HepG2 (cell line): ENCODE data around the gene PA2G4. TPM values are rescaled to one million over a fixed set of nuclear protein-coding genes. Genes with fewer than 3 reads are reported as not detected.
A peak's percentile ranks its signal among the peaks of the same experiment; 100 is the strongest.

Experiments used
- ASH2L ChIP-seq: fragments of 300-600, 200-600 bp; sonication (generic); IDR thresholded peaks from 2 replicates; pipeline ENCODE4 v1.7.0; 2017; ENCODE audit warnings: low read depth, mild to moderate bottlenecking, moderate library complexity, mixed read lengths, low read length; ENCODE audit not compliant: insufficient read length
- HMG20B ChIP-seq: conservative IDR thresholded peaks from 2 replicates; pipeline ENCODE4 v1.6.1; 2016; ENCODE audit warnings: missing genetic modification reagents, missing compliant biosample characterization
- HOXA9 ChIP-seq: sonication (generic); formaldehyde crosslinking; IDR thresholded peaks from 2 replicates; pipeline ENCODE4 v1.8.1; 2022; ENCODE audit warnings: missing genetic modification reagents, mild to moderate bottlenecking, moderate library complexity, borderline replicate concordance
- MXD4 ChIP-seq: IDR thresholded peaks from 2 replicates; pipeline ENCODE4 v1.6.1; 2016; ENCODE audit warnings: mild to moderate bottlenecking, missing biosample characterization, missing genetic modification reagents
- MZF1 ChIP-seq: sonication (generic); formaldehyde crosslinking; IDR thresholded peaks from 2 replicates; pipeline ENCODE4 v1.8.1; 2023; ENCODE audit warnings: mild to moderate bottlenecking, missing genetic modification reagents, borderline replicate concordance
- NFE2L2 ChIP-seq: fragments of 150-350 bp; IDR thresholded peaks from 2 replicates; pipeline ENCODE4 v1.6.1; 2014; ENCODE audit warnings: low read length
- NFIC ChIP-seq: IDR thresholded peaks from 2 replicates; pipeline ENCODE4 v1.6.1; 2012; ENCODE audit warnings: mild to moderate bottlenecking, low read length, inconsistent platforms
- NRL ChIP-seq: sonication (generic); formaldehyde crosslinking; IDR thresholded peaks from 2 replicates; pipeline ENCODE4 v1.5.0; 2020; ENCODE audit warnings: missing genetic modification reagents, mild to moderate bottlenecking, moderate library complexity, borderline replicate concordance
- SMAD3 ChIP-seq: sonication (generic); formaldehyde crosslinking; IDR thresholded peaks from 2 replicates; pipeline ENCODE4 v1.4.0; 2020; ENCODE audit warnings: missing genetic modification reagents
- TAF1 ChIP-seq: sonication (generic); formaldehyde crosslinking; IDR thresholded peaks from 2 replicates; pipeline ENCODE4 v1.4.0; 2020; ENCODE audit warnings: missing genetic modification reagents
- TEF ChIP-seq: sonication (generic); formaldehyde crosslinking; IDR thresholded peaks from 2 replicates; pipeline ENCODE4 v1.5.0; 2020; ENCODE audit warnings: missing genetic modification reagents
- TRAFD1 ChIP-seq: sonication (generic); formaldehyde crosslinking; IDR thresholded peaks from 2 replicates; pipeline ENCODE4 v1.5.1; 2020; ENCODE audit warnings: missing genetic modification reagents, mild to moderate bottlenecking, borderline replicate concordance
- XRCC5 ChIP-seq: fragments of 200-400 bp; formaldehyde crosslinking; optimal IDR thresholded peaks from 2 replicates; pipeline ENCODE3; 2017; ENCODE audit warnings: mild to moderate bottlenecking, low read length
- ZNF234 ChIP-seq: sonication (generic); formaldehyde crosslinking; conservative IDR thresholded peaks from 2 replicates; pipeline ENCODE4 v1.5.1; 2020; ENCODE audit warnings: mild to moderate bottlenecking, missing genetic modification reagents
- ZNF281 ChIP-seq: sonication (generic); formaldehyde crosslinking; IDR thresholded peaks from 2 replicates; pipeline ENCODE4 v1.4.0; 2020; ENCODE audit warnings: missing genetic modification reagents, borderline replicate concordance
- ZNF441 ChIP-seq: sonication (generic); formaldehyde crosslinking; IDR thresholded peaks from 2 replicates; pipeline ENCODE4 v1.7.0; 2021; ENCODE audit warnings: missing genetic modification reagents, borderline replicate concordance
- ZNF629 ChIP-seq: sonication (generic); formaldehyde crosslinking; conservative IDR thresholded peaks from 2 replicates; pipeline ENCODE4 v1.5.0; 2020; ENCODE audit warnings: missing genetic modification reagents
- ZNF639 ChIP-seq: conservative IDR thresholded peaks from 2 replicates; pipeline ENCODE4 v1.6.1; 2018; ENCODE audit warnings: missing genetic modification reagents
- ZNF770 ChIP-seq: sonication (generic); formaldehyde crosslinking; IDR thresholded peaks from 2 replicates; pipeline ENCODE4 v1.5.0; 2020; ENCODE audit warnings: mild to moderate bottlenecking, missing genetic modification reagents
- ZSCAN29 ChIP-seq: sonication (generic); formaldehyde crosslinking; conservative IDR thresholded peaks from 2 replicates; pipeline ENCODE4 v1.4.0; 2020; ENCODE audit warnings: mild to moderate bottlenecking, missing genetic modification reagents
- polyA plus RNA-seq, 8 experiments: library from polyadenylated mRNA; depleted of rRNA in 3 of 8; stranded (reverse) in 7 of 8; unstranded in 1 of 8; fragments of >200 nt; fragmentation: Illumina TruSeq in 4 of 8; extraction: Trizol in 4 of 8; gene quantifications; 2 replicates each; pipeline versions ENCODE4 v1.2.1 to v1.2.3, GENCODE V29; 2011 to 2016; ENCODE audit warnings: low read depth in 4 of 8, missing spikeins in 1 of 8, mixed read lengths in 1 of 8; ENCODE audit not compliant: insufficient read depth in 1 of 8
- total RNA-seq, 5 experiments: library from RNA; depleted of rRNA; stranded (reverse); fragments of >200 nt; fragmentation: Illumina TruSeq; extraction: Trizol; gene quantifications; 2 replicates each; pipeline ENCODE4 v1.2.3, GENCODE V29; 2016; ENCODE audit warnings: low read depth in 1 of 5

Gene PA2G4
- total and polyA plus RNA-seq, 2 of the 13 experiments (the other 11 are each of a cell fraction or from before 2014, with no cell fraction given), result 147 to 240 TPM

- TF ChIP-seq TRAFD1 (CRISPR knock-in tag) (no peak), ASH2L (peak; percentile 13), TAF1 (CRISPR knock-in tag) (no peak), NFE2L2 (no peak), MXD4 (CRISPR knock-in tag) (0 out of 2 replicates have a peak, but pooled peaks have one; percentile 31), ZNF629 (CRISPR knock-in tag) (no peak; the same call in 1 of the 2 replicates), HMG20B (CRISPR knock-in tag) (peak; percentile 64; the same call in 1 of the 2 replicates), XRCC5 (no peak), NRL (CRISPR knock-in tag) (no peak), MZF1 (CRISPR knock-in tag) (no peak), ZNF639 (no peak), ZNF441 (no peak), HOXA9 (CRISPR knock-in tag) (no peak), TEF (CRISPR knock-in tag) (no peak), ZNF234 (CRISPR knock-in tag) (no peak), ZSCAN29 (CRISPR knock-in tag) (no peak), ZNF770 (CRISPR knock-in tag) (peak; percentile 74), NFIC (peak; percentile 65; the same call in 1 of the 2 replicates), SMAD3 (CRISPR knock-in tag) (peak; percentile 46; the same call in 1 of the 2 replicates), ZNF281 (peak; percentile 66; the same call in 1 of the 2 replicates)
These were observed 23.7 kb upstream of the PA2G4 start (continued) for GRCh38 chr12:56080556-56081138.
